ENCODE data around the gene B9D2.
A peak's percentile ranks its signal among the peaks of the same experiment; 100 is the strongest.

B9D2 gene

DNA sequence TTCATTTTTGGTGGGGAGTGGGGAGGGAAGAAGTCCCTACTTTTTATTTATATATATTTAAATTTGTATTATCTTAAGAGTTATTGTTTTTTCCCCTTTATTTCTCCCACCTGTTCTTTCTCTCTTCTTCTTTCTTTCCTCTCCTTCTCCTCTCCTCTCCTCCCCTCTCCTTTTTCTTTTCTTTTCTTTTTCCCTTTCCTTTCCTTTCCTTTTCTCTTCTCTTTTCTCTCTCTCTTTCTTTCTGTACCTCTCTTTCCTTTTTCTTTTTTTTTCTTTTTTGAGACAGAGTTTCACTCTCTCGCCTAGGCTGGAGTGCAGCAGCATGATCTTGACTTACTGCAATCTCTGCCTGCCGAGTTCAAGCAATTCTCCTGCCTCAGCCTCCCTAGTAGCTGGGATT is 35.6 kb upstream of the B9D2 start:
- CTCF ChIA-PET, result interaction anchor here (1.0 to 1.6 kb wide), 3 partner anchors 9 to 164 kb away, joined by 3 to 9 read pairs (median 4); no protein-coding TSS in a partner anchor

DNA sequence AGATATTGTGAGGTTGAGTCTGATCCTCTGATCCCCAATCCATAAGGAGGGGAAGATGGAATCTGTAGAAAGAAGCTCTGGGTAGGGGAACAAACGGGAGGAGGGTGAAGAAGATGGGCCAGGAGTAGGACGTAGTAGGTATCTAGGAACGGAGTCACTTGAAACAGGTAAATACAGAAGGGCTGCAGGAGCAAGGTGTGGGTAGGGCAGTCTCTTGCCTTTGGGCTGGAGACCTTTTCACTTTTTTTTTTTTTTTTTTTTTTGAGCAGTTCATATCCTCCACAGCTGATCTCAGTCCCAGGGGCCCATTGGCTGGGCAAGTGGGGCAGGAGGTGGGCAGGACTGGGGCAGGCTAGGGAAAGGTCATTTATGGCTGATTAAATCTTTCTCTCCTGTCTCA is 35.1 kb upstream of the B9D2 start:
- CTCF ChIA-PET, result interaction anchor here (0.6 to 1.6 kb wide), 6 partner anchors 9 to 243 kb away, joined by 3 to 9 read pairs (median 4); no protein-coding TSS in a partner anchor
- POLR2A ChIA-PET, result interaction anchor here (0.7 to 1.9 kb wide), 4 partner anchors 9 to 66 kb away, joined by 3 to 8 read pairs (median 7); partner anchors contain the start of genes B9D2 and DMAC2

More for the DNA sequence above, 35.6 kb upstream of the B9D2 start:
- Histone ChIP-seq H3K36me3 (ENCODE audit: control insufficient read depth in 2 of 2, insufficient read depth in 1 of 2, low read length in 2 of 2) (no peaks in the 10 kb centered on the region), H3K4me3 (ENCODE audit: low read depth, low read length) (no peak overlapping the region), H3K27ac (ENCODE audit: extremely low read depth, low read depth, low read length) (no peak overlapping the region), H3K4me1 (ENCODE audit: control insufficient read depth, insufficient read depth, low read length) (peaks cover 11% of the 10 kb centered on the region; the same call in 1 of the 2 replicates), H3K9me3 (ENCODE audit: control insufficient read depth, insufficient read depth, low read depth, low read length) (no peaks in the 10 kb centered on the region)
- TF ChIP-seq ZNF571 (tag by site-specific recombination; IDR thresholded peaks at IDR 0.05) (0 out of 2 replicates have a peak, but pooled peaks have one; percentile 32), ZNF629 (tag by site-specific recombination; IDR thresholded peaks at IDR 0.05) (no peak), ZNF366 (tag by site-specific recombination; conservative IDR thresholded peaks at IDR 0.05) (peak; percentile 58), PRDM1 (tag by site-specific recombination; IDR thresholded peaks at IDR 0.05) (peak; percentile 98)
- TF ChIP-seq, protein P1, sequence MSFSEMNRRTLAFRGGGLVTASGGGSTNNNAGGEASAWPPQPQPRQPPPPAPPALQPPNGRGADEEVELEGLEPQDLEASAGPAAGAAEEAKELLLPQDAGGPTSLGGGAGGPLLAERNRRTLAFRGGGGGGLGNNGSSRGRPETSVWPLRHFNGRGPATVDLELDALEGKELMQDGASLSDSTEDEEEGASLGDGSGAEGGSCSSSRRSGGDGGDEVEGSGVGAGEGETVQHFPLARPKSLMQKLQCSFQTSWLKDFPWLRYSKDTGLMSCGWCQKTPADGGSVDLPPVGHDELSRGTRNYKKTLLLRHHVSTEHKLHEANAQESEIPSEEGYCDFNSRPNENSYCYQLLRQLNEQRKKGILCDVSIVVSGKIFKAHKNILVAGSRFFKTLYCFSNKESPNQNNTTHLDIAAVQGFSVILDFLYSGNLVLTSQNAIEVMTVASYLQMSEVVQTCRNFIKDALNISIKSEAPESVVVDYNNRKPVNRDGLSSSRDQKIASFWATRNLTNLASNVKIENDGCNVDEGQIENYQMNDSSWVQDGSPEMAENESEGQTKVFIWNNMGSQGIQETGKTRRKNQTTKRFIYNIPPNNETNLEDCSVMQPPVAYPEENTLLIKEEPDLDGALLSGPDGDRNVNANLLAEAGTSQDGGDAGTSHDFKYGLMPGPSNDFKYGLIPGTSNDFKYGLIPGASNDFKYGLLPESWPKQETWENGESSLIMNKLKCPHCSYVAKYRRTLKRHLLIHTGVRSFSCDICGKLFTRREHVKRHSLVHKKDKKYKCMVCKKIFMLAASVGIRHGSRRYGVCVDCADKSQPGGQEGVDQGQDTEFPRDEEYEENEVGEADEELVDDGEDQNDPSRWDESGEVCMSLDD (tag by site-specific recombination; IDR thresholded peaks at IDR 0.05), result no peak
- POLR2A ChIA-PET, result interaction anchor here (1.4 to 1.6 kb wide), 2 partner anchors 9 to 40 kb away, joined by 3 to 8 read pairs; partner anchors contain the start of gene DMAC2

GRCh38 chr19:41398598-41398997 is 34.6 kb upstream of the B9D2 start:
- Histone ChIP-seq H3K9me3 (ENCODE audit: control insufficient read depth, insufficient read depth, low read depth, low read length) (no peaks in the 10 kb centered on the region), H3K36me3 (ENCODE audit: control insufficient read depth in 2 of 2, insufficient read depth in 1 of 2, low read length in 2 of 2) (peaks cover 0 to 7% of the 10 kb centered on the region in 2 experiments; a peak in 1 of 3 replicates), H3K4me3 (ENCODE audit: low read depth, low read length) (peak overlapping the region; percentile 79), H3K4me1 (ENCODE audit: control insufficient read depth, insufficient read depth, low read length) (peaks cover 11% of the 10 kb centered on the region; the same call in 1 of the 2 replicates), H3K27ac (ENCODE audit: extremely low read depth, low read depth, low read length) (no peak overlapping the region)
- TF ChIP-seq ZNF157 (tag by site-specific recombination; IDR thresholded peaks at IDR 0.05), result no peak
- TF ChIP-seq ZNF830 (tag by site-specific recombination; IDR thresholded peaks at IDR 0.05; ENCODE audit: low read depth), result no peak
- TF ChIP-seq, protein P2, sequence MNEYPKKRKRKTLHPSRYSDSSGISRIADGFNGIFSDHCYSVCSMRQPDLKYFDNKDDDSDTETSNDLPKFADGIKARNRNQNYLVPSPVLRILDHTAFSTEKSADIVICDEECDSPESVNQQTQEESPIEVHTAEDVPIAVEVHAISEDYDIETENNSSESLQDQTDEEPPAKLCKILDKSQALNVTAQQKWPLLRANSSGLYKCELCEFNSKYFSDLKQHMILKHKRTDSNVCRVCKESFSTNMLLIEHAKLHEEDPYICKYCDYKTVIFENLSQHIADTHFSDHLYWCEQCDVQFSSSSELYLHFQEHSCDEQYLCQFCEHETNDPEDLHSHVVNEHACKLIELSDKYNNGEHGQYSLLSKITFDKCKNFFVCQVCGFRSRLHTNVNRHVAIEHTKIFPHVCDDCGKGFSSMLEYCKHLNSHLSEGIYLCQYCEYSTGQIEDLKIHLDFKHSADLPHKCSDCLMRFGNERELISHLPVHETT (tag by site-specific recombination; IDR thresholded peaks at IDR 0.05), result no peak
- no peak for TF ChIP-seq ZNF221 (tag by site-specific recombination; IDR thresholded peaks at IDR 0.05; ENCODE audit: borderline replicate concordance)
- no peak for TF ChIP-seq ZSCAN18 (tag by site-specific recombination; IDR thresholded peaks at IDR 0.05)
- no peak for TF ChIP-seq KLF10 (tag by site-specific recombination; IDR thresholded peaks at IDR 0.05)
- ChIA-PET POLR2A (interaction anchor here (0.7 to 1.9 kb wide), 4 partner anchors 10 to 66 kb away, joined by 3 to 8 read pairs (median 7); partner anchors contain the start of genes B9D2 and DMAC2), CTCF (interaction anchor here (0.6 to 1.6 kb wide), 6 partner anchors 10 to 243 kb away, joined by 3 to 9 read pairs (median 4); no protein-coding TSS in a partner anchor)

More for the DNA sequence above, 35.1 kb upstream of the B9D2 start:
- Histone ChIP-seq H3K4me1 (ENCODE audit: control insufficient read depth, insufficient read depth, low read length) (peaks cover 11% of the 10 kb centered on the region; the same call in 1 of the 2 replicates), H3K4me3 (ENCODE audit: low read depth, low read length) (no peak overlapping the region), H3K36me3 (ENCODE audit: control insufficient read depth in 2 of 2, insufficient read depth in 1 of 2, low read length in 2 of 2) (peaks cover 0 to 3% of the 10 kb centered on the region in 2 experiments; a peak in 1 of 3 replicates), H3K9me3 (ENCODE audit: control insufficient read depth, insufficient read depth, low read depth, low read length) (no peaks in the 10 kb centered on the region), H3K27ac (ENCODE audit: extremely low read depth, low read depth, low read length) (no peak overlapping the region)
- no peak for TF ChIP-seq ZNF16 (tag by site-specific recombination; IDR thresholded peaks at IDR 0.05; ENCODE audit: low read depth)
- no peak for TF ChIP-seq ZNF248 (tag by site-specific recombination; IDR thresholded peaks at IDR 0.05)
- TF ChIP-seq, protein P3, sequence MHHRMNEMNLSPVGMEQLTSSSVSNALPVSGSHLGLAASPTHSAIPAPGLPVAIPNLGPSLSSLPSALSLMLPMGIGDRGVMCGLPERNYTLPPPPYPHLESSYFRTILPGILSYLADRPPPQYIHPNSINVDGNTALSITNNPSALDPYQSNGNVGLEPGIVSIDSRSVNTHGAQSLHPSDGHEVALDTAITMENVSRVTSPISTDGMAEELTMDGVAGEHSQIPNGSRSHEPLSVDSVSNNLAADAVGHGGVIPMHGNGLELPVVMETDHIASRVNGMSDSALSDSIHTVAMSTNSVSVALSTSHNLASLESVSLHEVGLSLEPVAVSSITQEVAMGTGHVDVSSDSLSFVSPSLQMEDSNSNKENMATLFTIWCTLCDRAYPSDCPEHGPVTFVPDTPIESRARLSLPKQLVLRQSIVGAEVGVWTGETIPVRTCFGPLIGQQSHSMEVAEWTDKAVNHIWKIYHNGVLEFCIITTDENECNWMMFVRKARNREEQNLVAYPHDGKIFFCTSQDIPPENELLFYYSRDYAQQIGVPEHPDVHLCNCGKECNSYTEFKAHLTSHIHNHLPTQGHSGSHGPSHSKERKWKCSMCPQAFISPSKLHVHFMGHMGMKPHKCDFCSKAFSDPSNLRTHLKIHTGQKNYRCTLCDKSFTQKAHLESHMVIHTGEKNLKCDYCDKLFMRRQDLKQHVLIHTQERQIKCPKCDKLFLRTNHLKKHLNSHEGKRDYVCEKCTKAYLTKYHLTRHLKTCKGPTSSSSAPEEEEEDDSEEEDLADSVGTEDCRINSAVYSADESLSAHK (tag by site-specific recombination; IDR thresholded peaks at IDR 0.05), result peak; percentile 66
- TF ChIP-seq, protein P4, sequence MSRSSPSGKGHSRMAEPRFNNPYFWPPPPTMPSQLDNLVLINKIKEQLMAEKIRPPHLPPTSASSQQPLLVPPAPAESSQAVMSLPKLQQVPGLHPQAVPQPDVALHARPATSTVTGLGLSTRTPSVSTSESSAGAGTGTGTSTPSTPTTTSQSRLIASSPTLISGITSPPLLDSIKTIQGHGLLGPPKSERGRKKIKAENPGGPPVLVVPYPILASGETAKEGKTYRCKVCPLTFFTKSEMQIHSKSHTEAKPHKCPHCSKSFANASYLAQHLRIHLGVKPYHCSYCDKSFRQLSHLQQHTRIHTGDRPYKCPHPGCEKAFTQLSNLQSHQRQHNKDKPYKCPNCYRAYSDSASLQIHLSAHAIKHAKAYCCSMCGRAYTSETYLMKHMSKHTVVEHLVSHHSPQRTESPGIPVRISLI (tag by site-specific recombination; IDR thresholded peaks at IDR 0.05), result peak; percentile 59; the same call in 1 of the 2 replicates
